PC-3 (cell line): ENCODE data around the gene GOLM1.
"Not testable (repeated sequence)": the region's sequence is repeated elsewhere in the genome, so short reads cannot be mapped to it uniquely, and the experiment has no call there.

Source experiments
- CTCF ChIP-seq: fragments of 300-600 bp; sonication (generic); conservative IDR thresholded peaks from 2 replicates; pipeline ENCODE4 v1.5.1; 2017; ENCODE audit warnings: antibody characterized with exemption, low read depth, mild to moderate bottlenecking, low read length
- EZH2phosphoT487 ChIP-seq: fragments of 300-600 bp; sonication (generic); IDR thresholded peaks from 2 replicates; pipeline ENCODE4 v1.6.1; 2018; ENCODE audit warnings: mild to moderate bottlenecking, antibody characterized with exemption, low read length, borderline replicate concordance

- TF ChIP-seq CTCF, EZH2phosphoT487: not testable (repeated sequence)
Observed at GRCh38 chr9:86145960-86146359, 46.6 kb upstream of the GOLM1 start.
